Keratinocyte (primary cell): ENCODE measurements around the gene C9orf153.

Experiments
- CTCF ChIP-seq, 3 experiments: IDR thresholded peaks in 1 of 3; conservative IDR thresholded peaks in 1 of 3; optimal IDR thresholded peaks in 1 of 3; 2 replicates in 2 of 3; 3 replicates in 1 of 3; pipeline versions ENCODE3 to v1.5.1; 2011; ENCODE audit warnings: low read length in 3 of 3, mild to moderate bottlenecking in 3 of 3, moderate library complexity in 2 of 3, control low read depth in 1 of 3, inconsistent platforms in 1 of 3; ENCODE audit not compliant: insufficient read depth in 2 of 3; ENCODE audit errors: extremely low read depth in 1 of 3
- EZH2 ChIP-seq: IDR thresholded peaks from one replicate; pipeline ENCODE4 v1.6.1; 2012; ENCODE audit warnings: inconsistent platforms, mild to moderate bottlenecking, low read length, moderate library complexity

GRCh38 chr9:86286278-86286677 lies 26.8 kb upstream of the C9orf153 start:
- no peak for TF ChIP-seq CTCF (optimal IDR thresholded peaks at IDR 0.05 in 1 of 3, IDR thresholded peaks at IDR 0.05 in 1 of 3, conservative IDR thresholded peaks at IDR 0.05 in 1 of 3; ENCODE audit: extremely low read depth in 1 of 3, insufficient read depth in 2 of 3, low read length in 3 of 3)
- TF ChIP-seq EZH2, result no peak
